Adrenal gland (tissue), 5 donors: ENCODE measurements around the gene PIWIL1.

Experiments
- POLR2A ChIP-seq, 2 donors: fragments of 450-650 bp; IDR thresholded peaks; one replicate each; pipeline ENCODE4 v1.6.1; 2017; ENCODE audit warnings: antibody characterized with exemption in 2 of 2, mild to moderate bottlenecking in 2 of 2, moderate library complexity in 1 of 2
- TF ChIP-seq, protein P1 (sequence below), 6 experiments: fragments of 450-650 bp in 4 of 6; fragments of 200-600 bp in 2 of 6; sonication (generic) in 1 of 6; IDR thresholded peaks; 1 replicate in 5 of 6; 2 replicates in 1 of 6; pipeline versions ENCODE4 v1.5.1 to v1.8.0; 2016 to 2021; ENCODE audit warnings: antibody characterized with exemption in 6 of 6, mild to moderate bottlenecking in 2 of 6, moderate library complexity in 1 of 6
- donor health status: DM: no; HTN: no; CAD: no.

DNA sequence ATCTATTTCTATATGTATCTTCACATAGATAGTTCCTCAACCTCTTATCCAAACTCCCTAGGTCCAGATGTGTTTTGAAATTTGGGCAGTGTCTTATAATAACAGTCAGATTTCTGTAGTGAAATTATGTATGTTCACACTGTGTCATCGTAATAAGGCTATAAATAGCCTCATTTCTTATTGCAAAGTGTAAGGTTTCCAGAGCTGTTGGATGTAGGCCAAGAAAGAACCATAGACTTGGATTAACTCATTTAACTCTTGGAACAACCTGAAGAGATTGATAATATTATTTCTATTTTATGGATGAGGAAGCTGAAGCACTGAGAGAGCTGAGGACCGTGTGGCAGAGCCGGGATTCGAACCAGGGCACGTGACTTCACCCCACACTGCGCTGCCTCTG is 49.0 kb upstream of the PIWIL1 start:
- TF ChIP-seq POLR2A (IDR thresholded peaks at IDR 0.05) = no peak
- TF ChIP-seq, protein P1, sequence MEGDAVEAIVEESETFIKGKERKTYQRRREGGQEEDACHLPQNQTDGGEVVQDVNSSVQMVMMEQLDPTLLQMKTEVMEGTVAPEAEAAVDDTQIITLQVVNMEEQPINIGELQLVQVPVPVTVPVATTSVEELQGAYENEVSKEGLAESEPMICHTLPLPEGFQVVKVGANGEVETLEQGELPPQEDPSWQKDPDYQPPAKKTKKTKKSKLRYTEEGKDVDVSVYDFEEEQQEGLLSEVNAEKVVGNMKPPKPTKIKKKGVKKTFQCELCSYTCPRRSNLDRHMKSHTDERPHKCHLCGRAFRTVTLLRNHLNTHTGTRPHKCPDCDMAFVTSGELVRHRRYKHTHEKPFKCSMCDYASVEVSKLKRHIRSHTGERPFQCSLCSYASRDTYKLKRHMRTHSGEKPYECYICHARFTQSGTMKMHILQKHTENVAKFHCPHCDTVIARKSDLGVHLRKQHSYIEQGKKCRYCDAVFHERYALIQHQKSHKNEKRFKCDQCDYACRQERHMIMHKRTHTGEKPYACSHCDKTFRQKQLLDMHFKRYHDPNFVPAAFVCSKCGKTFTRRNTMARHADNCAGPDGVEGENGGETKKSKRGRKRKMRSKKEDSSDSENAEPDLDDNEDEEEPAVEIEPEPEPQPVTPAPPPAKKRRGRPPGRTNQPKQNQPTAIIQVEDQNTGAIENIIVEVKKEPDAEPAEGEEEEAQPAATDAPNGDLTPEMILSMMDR (IDR thresholded peaks at IDR 0.05) = no peak
